Urinary bladder (tissue), 4 donors: ENCODE results near the gene IPPK. TPM values are rescaled to one million over a fixed set of nuclear protein-coding genes. Genes with fewer than 3 reads are reported as not detected.

Experiments
- DNase-seq: peaks from one replicate; pipeline ENCODE4 v3.0.0-alpha.2; 2015; ENCODE audit errors: extremely low spot score
- H3K27ac ChIP-seq: one replicate; pipeline ENCODE4 v1.5.1; 2013; ENCODE audit warnings: low read depth, mild to moderate bottlenecking, moderate library complexity
- H3K36me3 ChIP-seq: one replicate; pipeline ENCODE4 v1.6.1; 2013; ENCODE audit warnings: mild to moderate bottlenecking, moderate library complexity; ENCODE audit not compliant: insufficient read depth
- H3K4me1 ChIP-seq: one replicate; pipeline ENCODE4 v1.6.1; 2013; ENCODE audit warnings: mild to moderate bottlenecking, moderate library complexity; ENCODE audit not compliant: insufficient read depth
- H3K4me3 ChIP-seq: one replicate; pipeline ENCODE4 v1.5.1; 2013; ENCODE audit warnings: low read depth, low read length
- WGBS: extraction: QIAGEN DNeasy Blood & Tissue Kit; methylation state at CpG from one replicate; pipeline ENCODE4 v1.1.7; 2013; 5-methylcytosine and 5-hydroxymethylcytosine counted together
- polyA plus RNA-seq: library from polyadenylated mRNA; stranded (reverse); fragments of 200-250 nt; gene quantifications from one replicate; pipeline ENCODE4 v1.2.3, GENCODE V29; 2013
- total RNA-seq: library from RNA; depleted of rRNA; stranded (reverse); fragments of >200 nt; gene quantifications from one replicate; pipeline ENCODE4 v1.2.3, GENCODE V29; 2014
- donor health status: healthy with polysubstance abuse.
- donor health status: healthy.

IPPK gene
- total and polyA plus RNA-seq, 2 donors, result 5.3 to 10.1 TPM

DNA sequence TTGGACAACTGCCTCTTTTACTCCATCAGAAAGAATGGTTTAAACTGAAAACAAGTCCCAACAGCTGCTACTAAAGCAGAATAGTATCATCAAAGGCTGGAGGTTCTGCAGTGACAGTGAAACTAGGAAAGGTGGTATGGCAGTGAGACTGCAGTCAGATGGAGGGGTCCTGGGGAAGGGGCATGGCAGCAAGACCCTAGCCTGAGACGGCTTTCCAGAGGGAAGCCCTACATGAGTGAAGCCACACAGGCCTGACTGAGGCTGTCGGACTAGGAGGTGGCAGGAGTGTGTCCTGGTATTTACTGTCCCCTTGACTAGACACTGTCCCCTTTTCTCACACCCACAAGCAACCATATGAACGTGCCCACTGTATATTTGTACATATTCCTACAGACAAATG is 40.4 kb upstream of the IPPK start:
- Histone ChIP-seq H3K4me1 (no peaks in the 10 kb centered on the region), H3K4me3 (no peak overlapping the region), H3K27ac (no peak overlapping the region), H3K36me3 (no peaks in the 10 kb centered on the region)
- DNase-seq, result no peak
- WGBS, result 89% methylated on average over 3 of the region's 3 CpGs

DNA sequence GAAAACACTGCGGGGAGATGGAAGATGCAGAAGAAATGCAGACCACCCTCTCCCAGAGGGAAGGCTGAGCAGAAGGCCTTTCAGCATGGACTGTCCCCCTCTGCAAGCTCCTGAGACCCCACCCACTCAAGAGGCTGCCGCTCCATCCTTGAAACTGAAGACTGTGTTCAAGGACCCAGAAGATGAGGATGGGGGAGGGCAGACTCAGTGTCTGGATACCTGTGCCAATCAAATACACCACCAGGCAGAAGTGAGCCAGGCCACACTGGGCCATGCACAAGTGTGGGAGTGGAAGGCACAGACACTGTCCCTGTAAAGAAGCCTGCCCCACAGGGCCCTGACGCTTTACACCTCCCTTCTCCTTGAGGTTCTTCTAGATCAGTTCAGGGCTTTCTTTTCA is 40.0 kb upstream of the IPPK start:
- Histone ChIP-seq H3K27ac (no peak overlapping the region), H3K4me1 (no peaks in the 10 kb centered on the region), H3K36me3 (no peaks in the 10 kb centered on the region), H3K4me3 (no peak overlapping the region)
- no peak for DNase-seq
- 95% methylated on average over 3 of the region's 3 CpGs for WGBS

DNA sequence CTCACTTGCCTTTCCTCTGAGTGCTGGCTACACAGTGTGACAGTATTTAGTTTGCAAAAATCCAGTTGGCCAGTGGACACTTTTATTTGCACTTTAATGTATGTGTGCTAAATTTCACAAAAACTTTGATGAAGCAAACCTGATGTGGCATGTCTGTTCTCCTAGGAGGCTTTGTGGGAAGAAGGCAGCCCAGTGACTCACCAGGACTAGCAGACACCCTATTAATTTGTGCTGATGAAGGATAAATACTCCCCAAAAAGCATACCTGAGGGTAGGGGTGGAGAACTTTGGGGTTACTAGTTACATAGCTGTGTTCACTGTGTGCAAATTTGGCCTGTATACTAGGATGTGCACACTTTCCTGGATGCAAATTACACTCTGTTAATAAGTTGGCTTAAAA is 39.3 kb upstream of the IPPK start:
- no peaks in the 10 kb centered on the region for H3K36me3 ChIP-seq
- no peak overlapping the region for H3K27ac ChIP-seq
- DNase-seq, result no peak
- H3K4me1 ChIP-seq, result no peaks in the 10 kb centered on the region
- H3K4me3 ChIP-seq, result no peak overlapping the region

- Histone ChIP-seq H3K27ac (no peak overlapping the region), H3K4me1 (no peaks in the 10 kb centered on the region), H3K36me3 (no peaks in the 10 kb centered on the region), H3K4me3 (no peak overlapping the region)
- DNase-seq, result no peak
Measured at GRCh38 chr9:92707530-92707929, 37.6 kb upstream of the IPPK start.

GRCh38 chr9:92706218-92706940 is 36.4 kb upstream of the IPPK start:
- H3K4me1 ChIP-seq, result no peaks in the 10 kb centered on the region
- 64% methylated on average over 3 of the region's 3 CpGs for WGBS
- no peak overlapping the region for H3K27ac ChIP-seq
- no peak for DNase-seq
- no peak overlapping the region for H3K4me3 ChIP-seq
- H3K36me3 ChIP-seq, result no peaks in the 10 kb centered on the region

DNA sequence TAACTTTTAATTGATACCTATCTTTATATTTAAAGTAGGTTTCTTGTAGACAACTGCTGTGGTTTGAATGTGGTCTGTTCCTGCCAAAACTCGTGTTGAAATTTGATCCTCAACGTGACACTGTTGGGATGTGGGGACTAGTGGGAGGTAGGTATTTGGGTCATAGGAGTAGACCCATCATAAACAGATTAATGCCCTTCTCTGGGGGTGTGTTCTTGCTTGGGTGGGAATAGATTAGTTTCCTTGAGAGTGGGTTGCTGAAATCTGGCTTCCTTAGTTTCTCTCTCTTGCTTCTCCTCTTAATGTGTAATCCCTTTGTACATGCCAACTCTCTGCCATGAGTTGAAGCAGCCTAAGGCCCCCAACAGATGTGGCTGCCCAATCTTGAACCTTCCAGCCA is 34.6 kb upstream of the IPPK start:
- no peak for DNase-seq
- Histone ChIP-seq H3K27ac (no peak overlapping the region), H3K4me1 (no peaks in the 10 kb centered on the region), H3K4me3 (no peak overlapping the region), H3K36me3 (no peaks in the 10 kb centered on the region)
- 66% methylated on average over 2 of the region's 2 CpGs for WGBS

DNA sequence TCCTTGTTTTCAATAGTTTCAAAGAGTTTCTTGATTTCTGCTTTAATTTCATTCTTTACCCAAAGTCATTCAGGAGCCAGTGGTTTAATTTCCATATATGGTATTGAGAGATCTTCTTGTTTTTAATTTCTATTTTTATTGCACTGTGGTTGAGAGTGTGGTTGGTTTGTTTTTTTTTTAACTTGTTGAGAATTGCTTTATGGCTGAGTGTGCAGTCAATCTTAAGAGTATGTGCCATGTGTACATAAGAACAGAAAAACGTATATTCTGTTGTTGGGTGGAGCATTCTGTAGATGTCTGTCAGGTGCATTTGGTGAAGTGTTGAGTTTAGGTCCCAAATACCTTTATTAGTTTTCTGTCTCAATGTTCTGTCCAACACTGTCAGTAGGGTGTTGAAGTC is 26.7 kb upstream of the IPPK start:
- no peaks in the 10 kb centered on the region for H3K4me1 ChIP-seq
- no peak for DNase-seq
- no peak overlapping the region for H3K4me3 ChIP-seq
- no peaks in the 10 kb centered on the region for H3K36me3 ChIP-seq
- 62% methylated on average over 1 of the region's 1 CpG for WGBS
- no peak overlapping the region for H3K27ac ChIP-seq

DNA sequence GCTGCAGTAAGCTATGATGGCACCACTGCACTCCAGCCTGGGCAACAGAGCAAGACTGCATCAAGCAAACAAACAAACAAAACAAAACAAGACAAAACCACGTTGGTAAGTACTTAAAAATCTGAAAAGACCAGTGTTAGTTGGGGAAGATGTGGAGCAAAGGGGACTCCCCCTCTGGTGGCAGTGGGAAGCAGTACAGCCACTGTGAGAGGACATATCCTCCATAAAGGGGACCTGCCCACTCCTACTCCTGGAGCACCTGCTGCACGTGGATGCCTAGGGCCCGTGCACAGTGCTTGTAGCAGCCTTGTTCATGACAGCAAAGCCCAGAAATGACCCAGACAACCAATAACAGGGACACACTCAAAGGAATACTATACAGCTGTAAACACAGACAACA is 17.0 kb upstream of the IPPK start:
- Histone ChIP-seq H3K4me3 (no peak overlapping the region), H3K36me3 (no peaks in the 10 kb centered on the region), H3K4me1 (no peaks in the 10 kb centered on the region), H3K27ac (no peak overlapping the region)
- 77% methylated on average over 3 of the region's 3 CpGs for WGBS
- no peak for DNase-seq

GRCh38 chr9:92685022-92685421 is 15.1 kb upstream of the IPPK start:
- no peak overlapping the region for H3K27ac ChIP-seq
- no peak for DNase-seq
- H3K36me3 ChIP-seq, result no peaks in the 10 kb centered on the region
- H3K4me3 ChIP-seq, result no peak overlapping the region
- no peaks in the 10 kb centered on the region for H3K4me1 ChIP-seq
- 78% methylated on average over 5 of the region's 5 CpGs for WGBS

DNA sequence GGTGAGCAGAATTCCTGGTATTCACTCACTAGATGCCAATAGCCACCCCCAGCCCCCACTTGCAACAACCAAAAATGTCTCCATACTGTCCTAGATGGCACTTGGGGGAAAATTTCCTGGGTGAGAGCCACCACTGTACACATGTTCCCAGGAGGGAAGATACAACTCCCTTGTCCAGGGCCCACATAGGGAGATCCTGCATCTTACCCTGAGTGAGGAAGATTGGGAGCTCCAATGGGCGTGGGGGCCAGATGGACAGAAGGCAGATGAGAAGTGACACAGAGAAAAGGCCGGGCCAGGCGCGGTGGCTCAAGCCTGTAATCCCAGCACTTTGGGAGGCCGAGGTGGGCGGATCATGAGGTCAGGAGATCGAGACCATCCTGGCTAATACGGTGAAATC is 12.3 kb upstream of the IPPK start:
- H3K27ac ChIP-seq, result no peak overlapping the region
- 87% methylated on average over 8 of the region's 8 CpGs for WGBS
- no peak for DNase-seq
- H3K4me3 ChIP-seq, result no peak overlapping the region
- no peaks in the 10 kb centered on the region for H3K36me3 ChIP-seq
- no peaks in the 10 kb centered on the region for H3K4me1 ChIP-seq

DNA sequence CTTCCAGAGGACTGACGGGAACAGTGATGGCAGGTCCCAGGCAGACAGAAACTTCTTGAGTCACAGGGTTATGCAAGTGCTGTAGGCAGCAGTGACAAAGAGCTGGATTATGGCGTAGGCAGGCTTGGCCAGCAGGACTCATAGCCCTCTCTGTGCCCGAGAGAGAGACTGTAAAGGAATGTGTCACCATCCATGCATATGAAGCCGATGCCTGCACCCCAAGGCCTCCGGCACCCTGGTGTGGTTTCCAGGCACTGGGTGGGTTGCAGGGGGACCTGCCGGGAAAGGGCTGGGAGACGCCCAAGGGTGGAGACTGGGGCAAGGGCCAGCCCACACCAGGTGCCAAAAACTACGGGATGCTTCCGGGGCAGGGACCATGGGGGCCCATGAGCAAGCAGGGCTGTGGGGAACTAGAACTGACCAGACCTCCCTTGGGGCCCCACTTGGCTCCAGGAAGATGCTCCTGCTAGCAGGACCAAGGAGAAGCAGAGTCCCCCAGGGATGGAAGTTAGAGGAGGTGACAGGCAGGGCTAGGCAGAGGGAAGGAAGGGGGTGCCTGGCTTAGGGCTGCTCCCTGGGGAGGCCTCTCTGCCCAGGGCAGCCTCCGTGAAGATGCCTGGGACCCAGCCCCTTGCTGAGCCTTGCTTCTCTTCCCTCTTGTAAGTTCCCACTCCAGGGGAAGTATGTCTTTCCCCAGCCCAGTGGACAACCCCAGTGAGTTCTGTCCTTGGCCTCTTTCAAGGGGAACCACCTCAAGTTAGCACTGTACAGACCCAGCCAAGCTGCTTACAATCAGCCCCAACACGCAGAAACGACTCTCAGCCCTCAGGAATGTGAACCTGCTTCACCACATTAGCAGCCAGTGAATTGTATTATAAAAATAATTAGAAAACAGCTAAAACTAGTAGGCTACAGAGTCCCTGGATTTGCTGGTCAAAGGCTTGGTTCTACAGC is 10.5 kb upstream of the IPPK start:
- 76% methylated on average over 12 of the region's 12 CpGs for WGBS
- no peak for DNase-seq
- Histone ChIP-seq H3K36me3 (no peaks in the 10 kb centered on the region), H3K27ac (no peak overlapping the region), H3K4me1 (no peaks in the 10 kb centered on the region), H3K4me3 (no peak overlapping the region)

GRCh38 chr9:92679413-92680165 is 9.7 kb upstream of the IPPK start:
- no peak overlapping the region for H3K4me3 ChIP-seq
- H3K4me1 ChIP-seq, result no peaks in the 10 kb centered on the region
- no peak for DNase-seq
- no peak overlapping the region for H3K27ac ChIP-seq
- no peaks in the 10 kb centered on the region for H3K36me3 ChIP-seq
- 79% methylated on average over 14 of the region's 14 CpGs for WGBS

GRCh38 chr9:92671323-92671722 is 1.4 kb upstream of the IPPK start:
- Histone ChIP-seq H3K4me3 (no peak overlapping the region), H3K4me1 (no peaks in the 10 kb centered on the region), H3K27ac (no peak overlapping the region), H3K36me3 (no peaks in the 10 kb centered on the region)
- DNase-seq, result no peak
- 68% methylated on average over 4 of the region's 4 CpGs for WGBS

- H3K36me3 ChIP-seq, result no peaks in the 10 kb centered on the region
- under 1% methylated on average over 29 of the region's 29 CpGs for WGBS
- no peaks in the 10 kb centered on the region for H3K4me1 ChIP-seq
- peak overlapping the region; percentile 82 for H3K4me3 ChIP-seq
- DNase-seq, result no peak
- H3K27ac ChIP-seq, result no peak overlapping the region
Measured at GRCh38 chr9:92669527-92669889, 423 bp downstream of the IPPK start.
